HT1080 (cell line): Measurements from ENCODE around the gene PRPF18. TPM values are rescaled to one million over a fixed set of nuclear protein-coding genes. Genes with fewer than 3 reads are reported as not detected.

ENCODE experiments used
- DNase-seq: peaks from one replicate; pipeline ENCODE4 v3.0.0-alpha.2; 2015; ENCODE audit warnings: low read depth
- total RNA-seq: library from RNA; depleted of rRNA; stranded (reverse); fragments of >200 nt; shearing (Covaris generic); gene quantifications from 2 replicates; pipeline ENCODE4 v1.2.3, GENCODE V29; 2014

PRPF18 gene
- total RNA-seq, 1 experiment from 2014 or later, result 27.7 TPM

DNA sequence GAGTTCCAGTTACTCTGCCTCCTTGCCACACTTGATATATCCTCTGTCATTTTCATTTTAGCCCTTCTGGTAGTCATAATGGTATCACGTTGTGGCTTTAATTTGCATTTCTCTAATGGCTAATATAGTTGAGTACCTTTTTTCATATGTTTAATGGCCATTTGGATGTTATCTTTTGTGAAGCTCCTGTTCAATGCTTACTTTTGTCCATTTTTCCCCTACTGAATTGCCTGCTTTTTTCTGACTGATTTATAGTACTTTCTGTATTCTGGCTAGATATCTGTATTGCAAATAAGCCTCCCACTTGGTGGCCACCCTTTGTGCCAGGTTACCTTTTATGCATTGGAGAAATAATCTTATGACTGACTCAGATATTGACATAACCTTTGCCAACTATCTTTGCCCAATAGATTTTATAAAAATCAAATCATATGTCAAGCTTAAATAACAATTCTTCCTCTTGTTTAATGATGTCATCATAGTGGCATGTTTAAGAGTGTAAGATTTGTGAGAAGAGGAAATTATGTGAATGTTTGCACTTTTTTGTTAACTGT lies 50.6 kb downstream of the PRPF18 start:
- no peak for DNase-seq

DNA sequence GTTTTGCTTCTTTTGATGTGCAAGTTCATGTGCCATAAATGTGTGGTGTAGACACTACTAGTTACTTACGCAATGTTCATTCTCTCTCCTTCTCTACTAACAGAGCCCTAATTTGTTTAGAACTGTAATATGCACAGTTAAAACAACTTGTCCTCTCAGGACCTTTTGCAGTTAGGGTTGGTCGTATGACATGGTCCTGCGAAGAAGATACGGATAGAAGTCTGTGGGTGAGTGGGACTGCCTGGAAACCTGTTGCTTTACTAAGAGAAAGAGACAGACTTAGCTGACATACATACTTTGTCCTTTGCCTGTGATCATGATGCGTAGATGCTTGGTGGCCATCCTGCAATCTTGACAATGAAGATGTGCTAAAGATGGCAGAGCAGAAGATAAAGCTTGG lies 51.1 kb downstream of the PRPF18 start:
- DNase-seq, result no peak

DNA sequence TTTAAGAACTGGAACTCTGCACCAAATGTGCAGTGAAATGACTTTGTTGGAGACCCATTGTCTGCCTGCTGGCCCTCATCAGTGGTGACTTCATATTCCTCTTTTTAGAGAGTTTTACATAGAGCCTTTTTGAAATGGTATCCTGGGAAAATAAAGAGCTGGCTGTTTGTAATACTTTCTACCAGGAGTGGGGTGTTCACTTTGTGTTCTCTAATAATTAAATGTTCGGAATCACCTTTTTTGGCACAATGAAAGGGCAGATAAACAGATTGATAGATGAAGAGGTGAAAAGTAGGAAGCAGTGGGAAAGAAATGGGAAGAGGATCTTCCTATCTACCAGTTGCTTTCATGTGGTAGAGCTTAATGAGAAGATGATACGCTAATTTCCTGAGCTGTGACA lies 55.5 kb downstream of the PRPF18 start:
- no peak for DNase-seq

DNA sequence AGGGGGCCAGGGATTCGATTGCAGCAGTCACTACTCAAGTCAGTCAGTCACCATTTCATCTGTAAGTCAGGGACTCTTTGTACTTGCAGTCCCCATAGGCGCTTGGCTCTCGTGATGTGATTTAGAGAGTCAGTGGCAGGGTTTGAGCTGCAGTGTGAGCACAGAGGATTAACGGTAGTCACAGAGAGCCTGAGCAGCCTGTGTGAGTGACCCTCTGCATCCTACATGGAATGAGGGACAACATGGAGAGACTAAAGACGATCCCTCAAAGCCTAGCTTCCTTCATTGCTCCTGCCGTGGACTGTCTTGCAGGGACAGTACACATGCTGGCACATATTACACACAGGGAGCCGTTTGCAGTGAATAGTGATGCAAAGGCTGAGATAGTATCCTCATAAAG lies 56.3 kb downstream of the PRPF18 start:
- DNase-seq, result no peak

DNA sequence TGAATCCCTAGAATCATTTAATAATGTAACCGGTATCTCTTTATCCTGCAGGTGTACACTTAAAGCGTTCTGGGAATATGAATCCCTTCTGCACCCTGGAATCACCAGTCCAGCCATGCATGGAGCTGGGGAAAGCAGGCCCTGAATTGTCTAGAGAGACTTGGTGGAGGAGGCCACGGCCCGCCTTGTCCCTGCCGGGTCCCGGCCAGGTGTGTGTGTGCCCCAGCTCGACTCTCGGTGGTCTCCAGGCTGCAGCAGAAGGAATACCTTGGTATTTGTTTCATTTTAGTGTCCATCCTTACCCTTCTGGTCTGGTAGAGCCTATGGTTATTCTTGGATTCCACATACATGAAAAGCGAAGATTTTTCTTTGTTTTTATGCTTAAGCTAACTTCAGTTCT lies 58.1 kb downstream of the PRPF18 start:
- DNase-seq, result no peak

DNA sequence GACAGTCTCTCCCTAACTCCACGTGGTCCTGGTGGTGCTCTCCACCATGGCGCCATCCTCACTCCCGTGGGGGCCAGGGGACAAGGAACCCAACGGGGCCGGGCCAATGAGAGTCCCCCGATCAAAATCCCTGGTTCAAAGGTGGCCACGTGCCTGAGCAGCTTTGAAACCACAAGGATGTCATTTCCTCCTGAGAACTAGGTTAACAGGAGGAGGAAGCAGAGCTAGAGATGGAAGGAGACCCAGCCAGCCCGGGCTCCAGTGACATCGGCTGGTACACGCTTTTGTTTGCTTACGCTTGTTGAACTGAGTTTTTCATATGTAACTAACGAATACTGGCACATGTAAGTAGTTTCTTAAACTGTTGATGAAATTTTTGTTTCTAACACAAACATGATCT lies 61.7 kb downstream of the PRPF18 start:
- DNase-seq, result no peak

DNA sequence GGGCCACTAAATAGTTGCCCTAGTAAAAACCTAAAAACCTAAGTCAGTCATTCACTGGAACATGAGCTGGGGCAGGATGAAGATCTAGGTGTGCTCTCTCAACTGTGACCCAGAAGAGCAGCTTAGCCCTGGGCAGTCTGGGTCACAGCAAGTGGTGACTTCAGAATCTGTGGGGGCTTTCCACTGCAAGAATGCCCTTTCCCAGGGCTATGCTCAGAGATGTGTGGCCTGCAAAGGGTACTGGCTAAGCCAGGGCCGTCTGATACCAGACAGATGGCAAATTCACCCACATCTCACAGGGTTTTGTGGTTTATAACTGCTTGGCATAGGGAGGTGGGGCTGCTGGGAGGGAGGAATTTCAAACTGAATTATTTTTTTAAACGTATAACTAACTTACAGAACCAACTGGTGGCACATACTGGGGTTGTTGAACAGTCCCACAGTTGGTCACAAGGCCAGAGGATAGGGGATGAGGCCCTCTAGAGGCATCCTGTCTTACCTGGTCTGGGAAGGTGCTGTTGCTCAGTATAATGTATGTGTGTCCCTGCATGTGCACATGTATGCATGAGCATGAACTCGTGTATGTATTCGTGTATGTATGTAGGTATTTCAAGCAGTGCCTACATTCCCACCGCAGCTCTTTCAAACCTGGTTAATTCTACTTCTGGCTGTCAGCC lies 63.2 kb downstream of the PRPF18 start:
- DNase-seq, result no peak

DNA sequence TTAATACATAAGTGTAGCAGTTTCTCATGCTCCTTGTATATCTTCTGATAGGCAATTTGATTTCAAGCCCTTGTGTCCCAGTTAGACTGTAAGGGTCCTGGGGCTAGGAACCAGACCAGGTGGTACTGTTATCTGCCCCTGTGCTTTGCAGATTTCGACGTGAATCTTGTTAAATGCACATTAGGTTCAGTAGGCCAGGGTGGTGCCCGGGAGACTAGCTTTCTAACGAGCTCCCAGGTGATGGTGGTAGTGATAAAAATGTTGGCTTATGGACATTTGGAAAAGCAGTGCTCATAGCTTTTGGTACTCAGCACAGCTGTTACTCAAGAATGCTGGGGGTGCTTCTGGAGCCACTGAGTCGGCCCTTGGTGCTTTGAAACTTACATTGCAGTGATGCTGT lies 64.2 kb downstream of the PRPF18 start:
- no peak for DNase-seq

DNA sequence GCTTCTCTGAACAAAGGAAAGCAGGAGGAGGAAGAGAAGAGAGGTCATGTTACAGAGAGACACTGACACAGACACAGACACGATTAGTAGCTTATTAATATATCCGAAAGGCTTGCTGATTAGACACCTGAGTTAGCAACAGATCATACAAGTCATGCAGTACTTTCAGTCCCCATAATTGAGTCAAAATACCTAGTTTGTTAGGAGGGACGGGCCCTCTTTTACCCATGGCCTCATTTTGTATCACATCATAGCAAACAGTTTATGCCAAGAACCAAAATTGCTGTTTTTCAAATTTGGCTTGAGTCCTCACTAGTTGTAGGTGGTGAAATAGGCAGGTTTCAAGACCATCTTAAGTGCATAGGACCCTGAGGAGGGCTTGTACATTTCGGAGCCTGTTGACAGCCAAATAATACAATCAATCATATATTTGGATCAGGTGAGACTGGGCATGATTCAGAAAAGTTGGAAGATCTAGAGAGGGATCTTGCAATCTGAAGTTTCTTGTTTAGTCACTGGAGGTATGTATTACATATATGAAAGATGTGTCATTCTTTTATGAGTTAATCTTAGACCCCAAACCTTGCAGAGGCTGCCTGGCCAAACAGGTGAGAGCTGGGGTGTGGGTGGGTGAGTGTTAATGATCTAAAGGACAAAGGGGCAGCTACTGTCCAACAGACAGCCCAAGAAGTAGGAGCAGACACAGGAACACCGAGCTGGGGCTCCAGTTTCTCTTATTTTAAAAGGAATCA lies 65.4 kb downstream of the PRPF18 start:
- DNase-seq, result no peak

DNA sequence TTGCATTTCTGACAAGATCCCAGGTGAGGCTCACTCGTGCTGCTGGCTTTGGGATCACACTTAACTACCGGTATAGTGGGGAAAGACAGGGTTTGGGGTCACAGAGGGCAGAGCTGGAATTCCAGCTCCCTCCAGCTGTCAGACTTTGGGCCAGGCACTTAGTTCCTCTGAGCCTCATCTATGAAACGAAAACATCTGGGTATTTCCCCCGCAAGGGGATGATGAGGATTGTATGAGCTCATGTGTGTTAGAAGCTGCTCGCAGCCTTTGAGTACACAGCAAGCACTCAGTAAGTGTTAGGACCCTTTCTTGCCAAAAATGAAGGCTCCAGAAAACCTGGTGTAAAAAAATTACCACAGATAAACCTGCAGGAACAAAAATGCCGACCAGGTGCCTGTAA lies 66.1 kb downstream of the PRPF18 start:
- no peak for DNase-seq

DNA sequence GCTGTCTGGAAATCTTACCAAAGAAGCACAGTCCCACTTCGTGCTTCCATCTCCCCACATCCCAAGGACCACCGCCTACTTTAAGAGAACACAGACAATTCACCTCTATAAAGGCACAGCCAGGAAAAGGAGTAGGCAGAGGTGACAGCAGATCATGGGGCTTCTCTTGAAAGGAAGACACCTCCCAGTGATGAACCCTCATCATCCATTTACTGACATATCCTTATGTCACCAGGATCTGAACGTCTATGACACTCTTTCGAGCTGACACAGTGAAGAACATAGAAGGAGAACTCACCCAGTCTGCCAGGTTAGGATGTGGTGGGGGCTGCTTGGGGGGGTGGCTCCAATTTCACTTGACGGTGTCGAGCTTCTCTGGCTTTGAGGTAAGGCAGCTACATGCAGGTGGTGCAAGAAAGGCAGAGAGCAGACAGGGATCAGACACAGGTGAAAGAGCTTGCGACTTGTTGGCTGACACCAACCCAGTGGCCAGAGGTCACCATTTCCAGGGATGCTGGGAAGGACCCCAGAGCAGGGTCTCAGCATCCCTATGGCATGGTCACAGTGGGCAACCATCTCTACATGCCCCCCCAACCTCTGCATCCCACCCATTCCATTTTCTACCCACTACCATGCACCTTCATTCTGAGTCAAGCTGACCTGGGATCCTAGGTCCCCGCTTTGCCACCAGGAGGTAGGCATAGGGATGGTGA lies 67.5 kb downstream of the PRPF18 start:
- DNase-seq, result no peak

DNA sequence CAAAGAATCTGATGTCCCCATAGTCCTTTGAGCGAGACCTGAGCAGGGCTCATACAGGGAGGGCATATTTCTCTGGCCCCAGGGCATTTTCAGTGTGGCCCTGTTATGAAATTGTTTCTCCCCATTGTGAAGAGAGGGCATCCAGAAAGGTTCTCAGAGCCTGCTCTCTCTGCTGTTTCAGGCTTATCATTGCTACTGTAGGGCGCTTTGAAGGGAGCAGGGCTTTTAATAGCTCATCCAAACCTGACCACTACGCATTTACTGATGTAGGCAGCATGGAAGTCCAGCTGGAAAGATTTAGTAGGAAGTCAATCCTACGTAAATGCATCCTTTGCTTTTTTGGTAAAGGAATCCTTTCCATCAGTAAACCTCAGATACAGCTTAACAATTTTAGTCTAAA lies 68.1 kb downstream of the PRPF18 start:
- no peak for DNase-seq

DNA sequence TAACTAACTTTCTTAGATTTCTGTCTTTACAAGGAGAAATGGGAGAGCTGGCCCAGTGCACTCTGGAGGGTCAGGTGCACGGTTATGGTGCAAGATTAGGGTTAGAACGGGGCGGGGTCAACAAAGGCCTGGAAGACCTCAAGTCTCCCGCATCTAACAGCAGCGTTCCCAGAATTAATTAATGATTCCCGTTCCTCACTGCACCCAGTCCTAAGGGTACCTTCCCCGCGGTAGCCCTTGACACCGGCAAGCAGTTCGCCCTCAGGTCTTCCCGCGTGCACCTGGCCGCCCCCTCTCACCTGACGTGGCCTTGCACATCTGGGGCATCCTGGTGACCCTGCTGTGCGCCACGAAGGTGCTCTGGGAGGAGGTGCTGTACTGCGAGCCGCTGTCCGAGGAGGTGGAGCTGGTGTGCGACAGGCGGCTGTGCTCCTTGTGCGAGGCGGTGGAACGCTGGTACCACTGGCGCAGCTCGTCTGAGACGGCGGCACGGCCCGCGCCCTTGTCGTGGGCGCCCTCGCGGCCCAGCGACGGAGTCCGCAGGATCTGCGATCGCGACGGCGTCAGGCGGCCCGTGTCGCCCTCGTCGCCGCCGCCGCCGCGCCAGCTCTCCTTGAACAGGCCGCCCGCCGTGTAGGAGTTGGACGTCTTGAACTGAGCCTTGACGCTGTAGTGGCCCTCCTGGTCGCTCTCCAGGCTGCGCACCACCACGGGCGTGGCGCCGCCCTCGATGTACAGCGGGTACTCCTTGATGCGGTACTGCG lies 69.8 kb downstream of the PRPF18 start:
- no peak for DNase-seq

DNA sequence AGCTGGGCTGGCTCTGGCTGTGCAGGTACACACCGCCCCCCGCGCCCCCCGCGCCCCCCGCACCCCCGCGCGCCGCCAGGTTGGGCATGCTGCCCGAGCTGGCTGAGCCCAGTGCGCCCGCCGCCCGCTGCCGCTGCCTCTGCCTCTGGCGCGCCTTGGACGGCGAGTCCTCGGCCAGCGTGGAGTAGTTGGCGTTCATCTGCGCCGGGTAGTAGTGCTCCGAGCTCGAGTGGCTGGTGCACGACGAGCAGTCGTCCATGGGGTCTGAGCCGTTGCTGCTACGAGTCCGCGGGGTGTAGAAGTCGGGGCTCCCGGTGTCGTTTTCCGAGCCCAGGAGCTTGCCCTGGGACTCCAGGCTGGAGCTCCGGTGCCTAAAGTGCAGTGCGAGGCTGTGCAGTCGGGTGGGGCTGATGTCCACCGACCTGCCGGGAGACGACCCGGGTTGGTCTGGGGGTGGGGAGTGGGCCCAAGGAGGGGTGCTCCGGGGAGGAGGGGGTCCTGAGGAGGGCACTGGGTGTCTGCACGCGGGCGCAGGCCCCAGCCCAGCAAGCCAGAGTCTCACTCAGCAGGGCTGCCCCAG lies 70.4 kb downstream of the PRPF18 start:
- DNase-seq, result no peak

DNA sequence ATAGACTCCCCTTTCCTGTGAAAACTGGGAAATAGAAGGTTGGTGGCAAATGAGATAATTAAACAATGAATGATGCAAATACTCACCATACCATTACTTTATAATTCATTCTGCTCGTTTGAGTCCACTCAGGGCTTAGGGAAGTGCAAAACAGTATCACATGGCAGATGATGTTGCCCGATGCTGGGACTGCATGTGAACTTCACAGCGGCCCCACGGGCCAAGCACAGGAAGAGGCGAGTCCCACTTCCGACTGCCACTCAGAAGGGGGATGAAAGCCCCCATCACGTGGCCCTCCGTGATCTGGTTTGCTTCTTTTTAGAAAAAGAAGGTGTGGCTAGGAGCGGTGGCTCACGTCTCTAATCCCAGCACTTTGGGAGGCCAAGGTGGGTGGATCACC lies 71.5 kb downstream of the PRPF18 start:
- no peak for DNase-seq

DNA sequence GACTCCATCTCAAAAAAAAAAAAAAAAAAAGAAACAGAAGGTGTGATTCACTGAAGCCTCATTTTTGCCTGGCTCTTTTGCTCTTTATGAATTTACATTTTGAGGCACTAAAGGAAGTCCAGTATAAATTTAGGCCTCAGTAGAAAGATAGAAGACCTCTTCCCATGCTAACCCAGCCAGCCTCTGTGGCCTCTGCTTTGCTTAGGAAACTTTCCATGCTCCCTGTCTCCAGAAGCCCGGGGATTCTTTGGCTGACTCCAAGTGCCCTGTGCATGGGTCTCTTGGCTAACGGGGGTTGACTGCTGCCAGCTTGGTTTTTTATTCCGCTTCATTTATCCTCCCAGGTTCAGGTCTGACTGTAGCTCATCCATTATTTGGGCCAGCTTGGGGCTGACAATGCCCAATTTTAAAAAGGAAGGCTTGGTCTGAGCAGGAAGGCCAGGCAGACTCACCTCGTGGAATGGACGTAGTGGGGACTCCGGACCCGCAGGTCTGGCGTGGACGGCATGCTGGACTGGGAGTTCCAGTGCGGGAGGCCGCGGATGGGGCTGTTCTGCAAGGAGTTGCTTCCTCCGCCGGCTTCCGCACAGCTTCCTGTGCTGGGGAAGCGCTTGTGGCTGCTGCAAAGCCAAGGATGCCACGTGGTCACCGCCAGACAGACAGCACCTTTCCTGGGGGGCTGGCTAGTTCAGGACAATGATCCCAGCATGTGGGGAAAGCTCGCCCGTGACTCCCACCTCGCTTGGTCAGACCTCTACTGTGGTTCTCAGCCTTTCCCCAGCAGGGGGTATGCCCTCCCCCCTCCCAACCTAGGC lies 72.3 kb downstream of the PRPF18 start:
- DNase-seq, result no peak

DNA sequence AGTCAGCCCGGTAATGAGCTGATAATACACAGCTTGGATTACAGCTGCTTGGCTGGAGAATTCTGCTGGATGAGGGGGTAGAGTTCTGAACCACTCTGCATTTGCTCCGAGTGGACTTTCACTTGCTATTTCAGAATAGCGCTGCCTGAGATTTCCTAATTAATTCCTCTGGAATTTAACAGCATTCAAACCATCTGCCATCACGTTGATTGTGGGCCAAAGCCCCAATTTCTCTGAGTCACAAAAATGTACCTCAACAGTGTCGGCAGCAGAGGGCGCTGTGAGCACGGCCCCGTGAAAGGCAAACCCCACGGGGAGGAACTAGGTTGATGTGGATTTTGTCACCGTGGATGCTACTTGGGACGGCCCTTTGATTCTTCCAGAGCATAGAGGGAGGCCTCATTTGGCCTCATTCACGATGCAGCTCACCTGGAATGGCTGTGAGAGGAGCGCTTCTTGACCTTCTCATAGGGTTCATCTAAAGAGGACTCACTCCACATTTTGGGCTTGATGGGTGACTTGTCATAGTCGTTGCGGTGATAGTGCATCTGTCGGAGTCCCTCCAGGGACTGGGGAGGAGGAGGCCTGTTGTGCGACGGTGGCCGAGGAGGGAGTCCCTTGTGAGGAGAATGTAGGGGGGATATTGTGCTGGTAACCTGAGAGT lies 73.3 kb downstream of the PRPF18 start:
- peak; percentile 39 for DNase-seq

DNA sequence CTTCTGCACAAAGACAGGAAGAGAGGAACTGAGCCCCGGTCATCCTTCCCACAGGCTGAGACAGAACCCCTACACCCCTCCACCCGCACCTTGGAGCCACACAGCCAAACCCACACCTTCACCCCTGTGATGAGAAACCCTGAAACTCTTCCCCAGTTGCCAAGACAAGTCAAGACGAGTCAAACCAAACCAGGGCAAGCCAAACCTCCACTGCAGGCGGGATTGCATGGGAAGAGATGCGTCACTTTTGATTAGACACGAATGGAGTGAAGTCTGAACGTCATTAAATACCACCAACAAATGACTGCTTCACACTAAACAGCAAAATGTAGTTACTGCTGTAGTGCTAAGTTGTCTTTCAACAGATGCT lies 73.8 kb downstream of the PRPF18 start:
- peak; percentile 24 for DNase-seq

DNA sequence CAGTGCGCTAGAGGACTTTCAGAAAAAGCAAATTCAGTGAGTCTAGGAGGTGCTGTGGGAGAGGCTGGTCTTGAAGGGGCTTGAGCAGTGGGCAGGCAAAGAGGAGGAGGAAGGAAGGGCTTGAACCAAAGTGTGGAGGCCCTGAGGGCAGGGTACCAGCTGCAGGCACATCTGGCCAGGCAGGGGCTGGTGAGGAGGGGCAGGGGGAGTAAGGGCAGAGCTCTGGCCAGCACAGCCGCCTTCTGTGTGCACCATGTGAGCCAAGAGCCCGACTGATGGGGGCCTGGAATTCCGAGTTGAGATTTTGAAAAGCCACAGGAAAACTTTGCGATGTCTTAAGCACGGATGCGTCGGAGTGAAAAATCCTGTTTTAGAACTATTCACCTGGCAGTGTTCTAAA lies 74.5 kb downstream of the PRPF18 start:
- no peak for DNase-seq
